T follicular helper cell (primary cell): ENCODE results near the gene DCBLD2.
"Not testable (repeated sequence)": the region's sequence is repeated elsewhere in the genome, so short reads cannot be mapped to it uniquely, and the experiment has no call there.

Source experiments
- DNase-seq: peaks from one replicate; pipeline ENCODE4 v3.0.0-alpha.2; 2020; ENCODE audit warnings: low read depth

Gene DCBLD2

GRCh38 chr3:98890965-98891910, 10.3 kb downstream of the DCBLD2 start:
- DNase-seq: no peak

GRCh38 chr3:98890181-98890835, 11.2 kb downstream of the DCBLD2 start:
- no peak for DNase-seq

GRCh38 chr3:98887684-98888083, 13.8 kb downstream of the DCBLD2 start:
- no peak for DNase-seq

DNA sequence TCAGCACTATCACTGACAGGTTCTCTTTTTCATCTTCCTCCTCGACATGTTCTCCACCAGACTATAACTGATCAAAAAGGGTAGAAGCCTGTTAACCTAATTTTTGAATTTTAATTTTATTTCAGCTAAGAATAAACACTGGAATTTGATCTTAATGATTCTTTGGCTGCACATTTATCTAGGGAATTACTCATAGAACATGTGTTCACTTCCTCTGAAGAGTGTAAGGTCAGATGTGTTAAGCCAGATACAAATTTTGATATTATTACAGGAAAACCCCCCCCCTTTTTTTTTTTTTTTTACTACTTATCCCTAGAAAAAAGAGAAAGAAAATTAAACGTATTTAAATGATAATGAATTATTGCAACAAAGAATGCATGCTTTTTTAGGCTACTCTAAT, 15.0 kb downstream of the DCBLD2 start:
- no peak for DNase-seq

DNA sequence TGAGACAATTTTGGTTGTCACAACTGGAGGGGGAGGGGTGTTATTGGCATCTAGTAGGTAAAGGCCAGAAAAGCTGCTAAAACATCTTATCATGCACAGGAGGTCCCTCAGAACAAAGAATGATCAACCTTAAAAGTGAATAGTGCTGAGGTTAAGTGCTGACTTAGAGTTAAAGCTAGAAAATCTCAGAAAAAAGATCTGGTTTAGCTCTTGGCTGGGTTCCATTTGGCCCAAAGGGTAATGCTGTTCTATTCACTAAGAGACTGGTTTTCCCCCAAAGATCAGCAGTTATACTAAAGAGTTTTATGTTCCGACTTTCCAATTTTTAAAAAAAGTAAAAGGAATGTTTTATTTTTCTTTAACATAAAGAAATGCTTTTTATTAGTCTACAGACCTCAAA, 15.6 kb downstream of the DCBLD2 start:
- DNase-seq: no peak

DNA sequence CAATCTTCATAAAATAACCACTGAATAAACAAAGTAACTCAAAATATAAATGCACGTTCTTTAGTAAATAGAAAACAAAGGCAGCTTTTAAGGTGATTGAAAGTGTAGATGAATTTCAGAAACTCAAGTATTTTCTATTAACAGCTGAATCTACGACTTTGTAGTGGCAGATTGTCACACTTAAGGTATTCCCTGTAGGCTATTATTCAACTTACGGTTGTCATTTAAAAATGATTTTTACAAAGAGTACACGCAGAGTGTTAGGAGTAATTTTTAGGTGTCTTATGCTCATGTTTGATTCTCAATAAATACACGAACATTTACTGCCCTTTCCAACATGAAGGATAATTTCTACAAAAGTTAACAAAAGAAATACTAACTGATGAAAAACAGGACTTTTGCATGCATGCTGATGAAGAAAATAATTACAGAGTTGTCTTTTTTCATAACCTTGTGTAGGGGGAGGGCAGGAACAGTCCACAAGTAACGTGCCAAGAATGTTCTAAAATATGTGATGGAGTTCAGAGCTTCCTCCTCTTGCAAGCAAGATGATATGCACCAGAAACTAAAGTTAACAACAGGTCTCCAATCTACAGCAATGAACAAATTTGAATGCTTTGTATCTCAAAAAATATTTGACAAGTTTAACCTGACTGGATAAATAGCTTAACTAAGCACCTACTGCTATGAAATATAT, 16.7 kb downstream of the DCBLD2 start:
- DNase-seq: no peak

DNA sequence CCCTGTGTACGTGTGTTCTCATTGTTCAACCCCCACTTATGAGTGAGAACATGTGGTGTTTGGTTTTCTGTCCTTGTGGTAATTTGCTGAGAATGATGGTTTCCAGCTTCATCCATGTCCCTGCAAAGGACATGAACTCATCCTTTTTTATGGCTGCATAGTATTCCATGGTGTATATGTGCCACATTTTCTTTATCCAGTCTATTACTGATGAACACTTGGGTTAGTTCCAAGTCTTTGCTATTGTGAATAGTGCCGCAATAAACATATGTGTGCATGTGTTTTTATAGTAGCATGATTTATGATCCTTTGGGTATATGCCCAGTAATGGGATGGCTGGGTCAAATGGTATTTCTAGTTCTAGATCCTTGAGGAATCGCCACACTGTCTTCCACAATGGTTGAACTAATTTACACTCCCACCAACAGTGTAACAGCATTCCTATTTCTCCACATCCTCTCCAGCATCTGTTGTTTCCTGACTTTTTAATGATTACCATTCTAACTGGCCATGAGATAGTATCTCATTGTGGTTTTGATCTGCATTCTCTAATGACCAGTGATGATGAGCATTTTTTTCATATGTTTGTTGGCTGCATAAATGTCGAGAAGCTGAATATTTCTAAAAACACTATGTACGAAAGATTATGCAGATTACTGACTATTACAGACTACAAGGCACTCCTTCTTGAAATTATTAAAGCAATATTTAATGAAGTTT, 18.7 kb downstream of the DCBLD2 start:
- DNase-seq: not testable (repeated sequence)

GRCh38 chr3:98877132-98877531, 24.4 kb downstream of the DCBLD2 start:
- DNase-seq: no peak

GRCh38 chr3:98875535-98875934, 26.0 kb downstream of the DCBLD2 start:
- DNase-seq: no peak

- no peak for DNase-seq
Measured at GRCh38 chr3:98874602-98875249, 26.8 kb downstream of the DCBLD2 start.

DNA sequence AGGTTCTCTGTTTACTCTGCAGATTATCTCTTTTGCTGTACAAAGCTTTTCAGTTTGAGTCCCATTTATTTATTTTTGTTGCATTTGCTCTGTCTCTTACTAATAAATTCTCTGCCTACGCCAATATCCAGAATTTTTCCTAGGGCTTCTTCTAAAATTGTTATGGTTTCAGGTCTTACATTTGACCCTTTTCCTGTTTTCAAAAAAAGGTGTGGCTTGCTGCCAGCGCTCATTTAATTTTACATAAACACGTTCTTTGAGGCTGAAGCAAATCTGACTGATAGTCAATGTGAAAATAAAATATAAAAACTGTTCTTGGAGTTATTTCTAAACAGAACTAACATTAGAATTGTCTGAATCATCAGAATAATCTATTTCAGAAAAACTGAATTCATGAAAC, 32.1 kb downstream of the DCBLD2 start:
- DNase-seq: no peak

DNA sequence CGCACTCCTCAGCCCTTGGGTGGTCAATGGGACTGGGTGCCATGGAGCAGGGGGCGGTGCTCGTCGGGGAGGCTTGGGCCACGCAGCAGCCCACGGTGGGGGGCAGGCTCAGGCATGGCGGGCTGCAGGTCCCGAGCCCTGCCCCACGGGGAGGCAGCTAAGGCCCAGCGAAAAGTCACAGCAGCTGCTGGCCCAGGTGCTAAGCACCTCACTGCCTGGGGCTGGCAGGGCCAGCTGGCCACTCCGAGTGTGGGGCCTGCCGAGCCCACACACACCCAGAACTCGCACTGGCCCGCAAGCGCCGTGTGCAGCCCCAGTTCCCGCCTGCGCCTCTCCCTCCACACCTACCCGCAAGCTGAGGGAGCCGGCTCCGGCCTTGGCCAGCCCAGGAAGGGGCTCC, 43.5 kb downstream of the DCBLD2 start:
- not testable (repeated sequence) for DNase-seq

- not testable (repeated sequence) for DNase-seq
Measured at GRCh38 chr3:98857258-98857657, 44.2 kb downstream of the DCBLD2 start.

DNA sequence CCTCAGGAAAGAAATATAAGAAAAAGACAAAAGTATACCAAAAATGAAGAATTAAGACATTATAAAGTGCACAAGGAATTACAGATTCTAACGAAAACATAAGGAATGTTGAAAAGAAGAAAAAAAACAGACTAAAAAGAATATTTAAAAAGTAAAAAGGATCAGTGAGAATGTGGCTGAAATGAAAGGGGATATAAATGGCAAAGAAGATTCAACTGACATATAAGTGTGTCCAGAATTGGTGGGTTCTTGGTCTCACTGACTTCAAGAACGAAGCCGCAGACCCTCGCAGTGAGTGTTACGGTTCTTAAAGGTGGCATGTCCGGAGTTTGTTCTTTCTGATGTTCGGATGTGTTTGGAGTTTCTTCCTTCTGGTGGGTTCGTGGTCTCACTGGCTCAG, 44.8 kb downstream of the DCBLD2 start:
- no peak for DNase-seq

DNA sequence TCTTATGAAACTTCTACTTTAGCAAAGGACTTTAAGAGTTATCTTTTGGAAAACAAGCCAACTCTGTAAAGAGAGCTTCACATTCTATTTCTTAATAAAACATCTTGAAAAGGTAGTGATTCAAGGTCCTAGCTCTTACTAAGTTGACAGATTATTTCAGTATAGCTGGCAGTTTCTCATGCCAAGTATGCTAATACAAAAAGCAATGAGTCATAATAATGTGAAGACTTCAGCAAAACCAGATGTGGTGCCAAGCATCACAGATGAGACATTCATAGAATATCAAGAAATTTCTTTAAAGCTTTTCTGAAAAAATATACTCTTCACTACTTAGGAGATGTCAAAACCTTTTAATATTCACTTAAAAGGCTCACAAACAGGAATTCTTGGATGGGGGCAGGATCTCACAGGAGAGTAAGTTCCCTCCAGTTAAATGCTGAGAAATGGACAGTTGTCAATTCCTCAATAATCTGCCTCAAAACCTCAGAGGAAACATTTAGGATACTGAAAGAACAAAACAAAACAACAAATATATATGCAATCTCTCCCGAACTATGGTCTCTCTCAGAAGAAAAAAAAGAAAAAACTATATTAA, 45.6 kb downstream of the DCBLD2 start:
- DNase-seq: no peak

DNA sequence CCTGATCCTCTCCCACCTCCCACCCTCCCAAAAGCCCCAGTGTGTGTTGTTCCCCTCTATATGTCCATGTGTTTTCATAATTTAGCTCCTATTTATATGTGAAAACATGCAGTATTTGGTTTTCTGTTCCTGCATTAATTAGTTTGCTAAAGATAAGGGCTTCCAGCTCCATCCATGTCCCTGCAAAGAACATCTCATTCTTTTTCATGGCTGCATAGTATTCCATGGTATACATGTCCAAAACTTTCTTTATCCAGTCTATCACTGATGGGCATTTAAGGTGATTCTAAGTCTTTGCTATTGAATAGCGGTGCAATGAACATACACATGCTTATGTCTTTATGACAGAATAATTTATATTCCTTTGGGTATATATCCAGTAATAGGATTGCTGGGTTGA, 53.4 kb downstream of the DCBLD2 start:
- no peak for DNase-seq

- no peak for DNase-seq
Measured at GRCh38 chr3:98846101-98846500, 55.4 kb downstream of the DCBLD2 start.

- DNase-seq: no peak
Measured at GRCh38 chr3:98843266-98843959, 58.1 kb downstream of the DCBLD2 start.

GRCh38 chr3:98839846-98840245, 61.6 kb downstream of the DCBLD2 start:
- no peak for DNase-seq

DNA sequence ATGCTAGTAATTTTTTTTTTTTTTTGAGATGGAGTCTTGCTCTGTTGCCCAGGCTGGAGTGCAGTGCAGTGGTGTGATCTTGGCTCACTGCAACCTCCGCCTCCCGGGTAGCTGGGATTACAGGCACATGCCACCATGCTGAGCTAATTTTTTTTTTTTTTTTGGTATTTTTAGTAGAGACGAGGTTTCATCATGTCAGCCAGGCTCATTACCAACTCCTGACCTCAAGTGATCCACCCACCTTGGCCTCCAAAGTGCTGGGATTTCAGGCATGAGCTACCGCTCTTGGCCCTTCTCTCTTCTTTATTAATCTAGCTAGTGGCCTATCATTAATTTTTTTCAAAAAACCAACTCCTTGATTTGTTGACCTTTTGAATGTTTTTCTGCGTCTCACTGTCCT, 70.4 kb downstream of the DCBLD2 start:
- DNase-seq: not testable (repeated sequence)
